Right ventricle myocardium superior (tissue), 1 donor: Measurements from ENCODE around the gene RBMS3. TPM values are rescaled to one million over a fixed set of nuclear protein-coding genes. Genes with fewer than 3 reads are reported as not detected.
"Not testable (repeated sequence)": the region's sequence is repeated elsewhere in the genome, so short reads cannot be mapped to it uniquely, and the experiment has no call there.

Experiments
- ATAC-seq: fragments of 200-7000 bp; cut with Tn5 transposase; one replicate; pipeline ENCODE4 v1.9.1; 2020; ENCODE audit warnings: mild to moderate bottlenecking; ENCODE audit not compliant: poor library complexity
- DNase-seq: peaks from one replicate; pipeline ENCODE4 v3.0.0-alpha.2; 2020
- intact Hi-C: fragments of 100-400 bp; cut with DNase I; formaldehyde crosslinking; loops from one replicate; pipeline ENCODE4 v1.11.2; 2022
- total RNA-seq: library from RNA; stranded (reverse); fragmentation: NEBNext Ultra II Directional; extraction: Animal tissue kit (Norgen Biotek cat#: 25700); gene quantifications from one replicate; pipeline ENCODE4 v1.2.1, GENCODE V29; 2021
- donor health status: DM: no; HTN: yes; CAD: no; lungs with severe emphysema.

The RBMS3 gene
- total RNA-seq, 1 donor from 2014 or later: 25.3 TPM

- ATAC-seq (no peak), DNase-seq (no peak)
- intact Hi-C loops: no loop called here
Measured at GRCh38 chr3:29643034-29643425, 362.2 kb downstream of the RBMS3 start.

- intact Hi-C loops: no loop called here
- DNase-seq (no peak), ATAC-seq (peak; percentile 28)
Measured at GRCh38 chr3:29644261-29644660, 363.4 kb downstream of the RBMS3 start.

GRCh38 chr3:29644956-29645636 is 364.2 kb downstream of the RBMS3 start:
- ATAC-seq: no peak
- intact Hi-C loops: no loop called here
- no peak for DNase-seq

- DNase-seq (no peak), ATAC-seq (no peak)
- intact Hi-C loops: no loop called here
Measured at GRCh38 chr3:29646043-29646442, 365.2 kb downstream of the RBMS3 start.

- peak; percentile 44 for DNase-seq
- peak; percentile 32 for ATAC-seq
- intact Hi-C loops: no loop called here
Measured at GRCh38 chr3:29649815-29650547, 369.1 kb downstream of the RBMS3 start.

- intact Hi-C loops: no loop called here
- ATAC-seq (no peak), DNase-seq (no peak)
Measured at GRCh38 chr3:29653680-29654079, 372.8 kb downstream of the RBMS3 start.

GRCh38 chr3:29655015-29655747 is 374.3 kb downstream of the RBMS3 start:
- ATAC-seq (no peak), DNase-seq (no peak)

GRCh38 chr3:29665688-29666087 is 384.8 kb downstream of the RBMS3 start:
- intact Hi-C loops: no loop called here
- ATAC-seq (no peak), DNase-seq (no peak)

More at GRCh38 chr3:29655015-29655747, 374.3 kb downstream of the RBMS3 start:
- intact Hi-C loops: no loop called here

- ATAC-seq (no peak), DNase-seq (no peak)
- intact Hi-C loops: no loop called here
Measured at GRCh38 chr3:29668233-29668632, 387.4 kb downstream of the RBMS3 start.

GRCh38 chr3:29668728-29669127 is 387.9 kb downstream of the RBMS3 start:
- ATAC-seq (no peak), DNase-seq (no peak)
- intact Hi-C loops: no loop called here

GRCh38 chr3:29670476-29670875 is 389.6 kb downstream of the RBMS3 start:
- intact Hi-C loops, ATAC-seq, DNase-seq: not testable (repeated sequence)

GRCh38 chr3:29677421-29677820 is 396.6 kb downstream of the RBMS3 start:
- intact Hi-C loops: no loop called here
- ATAC-seq (no peak), DNase-seq (no peak)

- no peak for DNase-seq
- intact Hi-C loops: no loop called here
Measured at GRCh38 chr3:29679944-29680343, 399.1 kb downstream of the RBMS3 start.

GRCh38 chr3:29683018-29683993 is 402.4 kb downstream of the RBMS3 start:
- ATAC-seq (peak; percentile 77), DNase-seq (no peak)
- intact Hi-C loops: no loop called here

More at GRCh38 chr3:29679944-29680343, 399.1 kb downstream of the RBMS3 start:
- ATAC-seq: no peak

- intact Hi-C loops: no loop called here
- ATAC-seq (no peak), DNase-seq (no peak)
Measured at GRCh38 chr3:29686889-29687592, 406.2 kb downstream of the RBMS3 start.

GRCh38 chr3:29690686-29691353 is 409.9 kb downstream of the RBMS3 start:
- no peak for ATAC-seq
- intact Hi-C loops: loop anchor here (5.0 kb wide), 1 partner anchor 61 kb away; no protein-coding TSS in a partner anchor

GRCh38 chr3:29693863-29694262 is 413.0 kb downstream of the RBMS3 start:
- ATAC-seq: peak; percentile 6
- no peak for DNase-seq
- intact Hi-C loops: loop anchor here (5.0 kb wide), 1 partner anchor 58 kb away; no protein-coding TSS in a partner anchor

More at GRCh38 chr3:29690686-29691353, 409.9 kb downstream of the RBMS3 start:
- DNase-seq: no peak
